ENCODE data around the gene KY. TPM values are rescaled to one million over a fixed set of nuclear protein-coding genes. Genes with fewer than 3 reads are reported as not detected.

The KY gene
- total and polyA plus RNA-seq, 2 donors (not counting 1 experiment from before 2014, with no cell fraction given): under 0.01 to 0.12 TPM

DNA sequence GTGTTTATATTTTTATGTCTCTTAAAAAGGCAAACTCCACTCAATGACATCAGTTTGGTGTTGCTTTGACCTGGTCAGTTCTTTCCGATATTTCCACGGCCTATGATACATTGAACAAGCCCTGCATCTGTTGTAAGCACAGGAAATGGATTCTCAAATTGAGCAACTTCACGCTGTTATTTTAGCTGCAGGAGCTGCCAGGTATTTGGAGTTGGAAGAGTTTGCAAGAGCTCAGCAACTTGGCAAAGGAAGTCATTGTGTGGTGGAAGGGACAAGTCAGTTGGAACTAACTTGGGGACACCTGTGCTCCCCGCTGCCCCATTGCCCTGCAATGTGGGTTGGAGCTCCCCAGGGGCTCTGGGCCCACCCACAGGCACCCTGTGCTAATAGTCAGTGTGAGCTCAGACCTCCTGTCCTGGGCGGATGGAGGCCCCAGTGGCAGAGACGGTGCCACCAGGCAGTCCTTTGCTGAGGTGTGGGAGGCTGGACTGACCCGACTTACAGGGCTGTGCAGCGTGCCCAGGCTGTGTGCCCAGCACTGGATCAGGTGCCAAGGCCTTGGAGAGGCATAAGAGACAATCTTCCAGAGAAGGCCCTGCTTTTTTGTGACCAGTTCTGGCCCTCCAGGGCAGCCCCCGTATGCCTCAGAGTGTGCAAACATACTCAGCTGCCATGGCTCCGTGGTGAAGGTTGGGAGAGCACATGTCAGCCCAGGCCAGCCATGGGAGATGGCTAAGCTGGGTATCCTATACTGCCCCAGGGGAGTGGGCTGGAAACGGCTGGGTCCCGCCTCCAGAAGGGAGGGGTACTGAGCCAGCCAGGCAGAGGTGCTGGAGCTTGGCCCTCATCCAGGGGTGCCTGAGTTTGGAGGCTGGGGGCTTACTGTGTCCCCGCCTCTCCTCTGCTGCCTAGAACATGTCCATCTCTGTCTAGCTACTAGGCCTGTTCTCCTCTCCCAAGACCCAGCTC lies 43.5 kb downstream of the KY start:
- Histone ChIP-seq H3K4me3 (replicated peaks in 1 of 4; ENCODE audit: control extremely low read depth in 1 of 4, insufficient read depth in 1 of 4, low read depth in 3 of 4, low read length in 4 of 4) (no peak overlapping the region), H3K9ac (ENCODE audit: insufficient read depth, low read length) (no peak overlapping the region), H3K4me1 (ENCODE audit: control insufficient read depth, extremely low read depth, insufficient read depth, low read length) (no peaks in the 10 kb centered on the region), H3K4me2 (ENCODE audit: extremely low read depth, insufficient read depth, low read length) (no peak overlapping the region), H3K36me3 (ENCODE audit: control insufficient read depth, insufficient read depth, low read length) (no peaks in the 10 kb centered on the region), H3K27me3 (ENCODE audit: control insufficient read depth, insufficient read depth, low read length) (peaks cover 3% of the 10 kb centered on the region), H3K79me2 (ENCODE audit: control insufficient read depth, insufficient read depth, low read length) (no peaks in the 10 kb centered on the region), H2AFZ (ENCODE audit: low read length) (no peak overlapping the region), H3K27ac (ENCODE audit: insufficient read depth, low read length) (no peak overlapping the region), H4K20me1 (ENCODE audit: control insufficient read depth, extremely low read depth, insufficient read depth, low read length) (no peaks in the 10 kb centered on the region), H3K9me3 (ENCODE audit: control insufficient read depth, insufficient read depth, low read depth, low read length) (no peaks in the 10 kb centered on the region)
- peak; percentile 23 to 27 for DNase-seq (ENCODE audit: low read depth in 2 of 2)
- TF ChIP-seq EZH2 (IDR thresholded peaks at IDR 0.05; ENCODE audit: low read length, missing control alignments): no peak
- TF ChIP-seq, protein P1, sequence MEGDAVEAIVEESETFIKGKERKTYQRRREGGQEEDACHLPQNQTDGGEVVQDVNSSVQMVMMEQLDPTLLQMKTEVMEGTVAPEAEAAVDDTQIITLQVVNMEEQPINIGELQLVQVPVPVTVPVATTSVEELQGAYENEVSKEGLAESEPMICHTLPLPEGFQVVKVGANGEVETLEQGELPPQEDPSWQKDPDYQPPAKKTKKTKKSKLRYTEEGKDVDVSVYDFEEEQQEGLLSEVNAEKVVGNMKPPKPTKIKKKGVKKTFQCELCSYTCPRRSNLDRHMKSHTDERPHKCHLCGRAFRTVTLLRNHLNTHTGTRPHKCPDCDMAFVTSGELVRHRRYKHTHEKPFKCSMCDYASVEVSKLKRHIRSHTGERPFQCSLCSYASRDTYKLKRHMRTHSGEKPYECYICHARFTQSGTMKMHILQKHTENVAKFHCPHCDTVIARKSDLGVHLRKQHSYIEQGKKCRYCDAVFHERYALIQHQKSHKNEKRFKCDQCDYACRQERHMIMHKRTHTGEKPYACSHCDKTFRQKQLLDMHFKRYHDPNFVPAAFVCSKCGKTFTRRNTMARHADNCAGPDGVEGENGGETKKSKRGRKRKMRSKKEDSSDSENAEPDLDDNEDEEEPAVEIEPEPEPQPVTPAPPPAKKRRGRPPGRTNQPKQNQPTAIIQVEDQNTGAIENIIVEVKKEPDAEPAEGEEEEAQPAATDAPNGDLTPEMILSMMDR (conservative IDR thresholded peaks at IDR 0.05 in 1 of 2, IDR thresholded peaks at IDR 0.05 in 1 of 2; ENCODE audit: low read depth in 1 of 2, low read length in 2 of 2): no peak

DNA sequence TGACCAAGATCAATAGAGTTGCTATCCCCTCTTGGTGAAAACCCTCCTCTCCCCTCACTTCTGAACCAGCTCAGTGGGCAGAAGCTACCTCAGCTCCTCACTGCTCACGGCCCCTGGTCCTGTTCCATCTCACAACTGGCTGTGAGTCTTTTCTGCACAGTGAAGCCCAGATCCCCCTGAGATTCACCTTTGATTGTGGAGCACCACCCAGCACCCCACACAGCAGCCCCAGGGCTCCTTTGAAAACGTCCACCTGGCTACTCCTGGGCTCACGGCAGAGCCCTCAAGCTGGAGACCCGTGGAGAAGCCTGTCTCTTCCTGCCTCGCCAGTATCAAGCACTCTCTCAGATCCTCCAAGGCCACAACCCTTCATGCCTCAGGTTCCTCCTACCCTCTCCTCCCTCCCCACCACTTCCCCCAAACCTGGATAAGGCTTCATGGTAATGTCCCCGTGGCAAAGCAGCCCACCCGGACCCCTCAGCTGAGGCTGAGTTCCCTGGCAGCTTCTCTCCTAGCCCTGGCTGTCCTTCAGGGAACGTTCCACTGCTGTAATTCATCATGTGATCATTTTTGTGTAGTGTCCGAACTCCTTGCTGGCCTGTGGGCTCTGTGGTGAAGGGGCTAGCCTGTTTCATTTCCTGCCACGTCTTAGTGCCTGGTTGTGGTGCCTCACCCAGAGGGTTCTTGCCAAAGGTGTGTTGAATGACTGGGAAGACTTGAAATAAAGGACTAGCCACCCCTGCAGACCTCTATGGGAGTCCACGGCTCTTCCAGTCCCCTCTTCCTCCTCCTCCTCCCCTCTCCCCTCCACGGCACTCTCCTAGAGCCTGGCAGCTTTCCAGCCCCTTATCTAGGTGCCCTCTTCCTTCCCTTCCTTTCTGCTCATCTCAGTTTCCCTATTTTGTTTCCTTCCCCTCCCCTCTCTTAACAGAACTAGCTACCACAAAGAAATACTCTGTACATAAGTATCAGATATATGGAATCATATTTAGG lies 44.5 kb downstream of the KY start:
- no peak for DNase-seq (ENCODE audit: low read depth in 2 of 2)
- H3K4me1 ChIP-seq (ENCODE audit: control insufficient read depth, extremely low read depth, insufficient read depth, low read length): no peaks in the 10 kb centered on the region
- TF ChIP-seq, protein P1 (conservative IDR thresholded peaks at IDR 0.05 in 1 of 2, IDR thresholded peaks at IDR 0.05 in 1 of 2; ENCODE audit: low read depth in 1 of 2, low read length in 2 of 2): no peak
- no peak for TF ChIP-seq EZH2 (IDR thresholded peaks at IDR 0.05; ENCODE audit: low read length, missing control alignments)
- no peaks in the 10 kb centered on the region for H4K20me1 ChIP-seq (ENCODE audit: control insufficient read depth, extremely low read depth, insufficient read depth, low read length)
- H3K27ac ChIP-seq (ENCODE audit: insufficient read depth, low read length): no peak overlapping the region
- H3K79me2 ChIP-seq (ENCODE audit: control insufficient read depth, insufficient read depth, low read length): no peaks in the 10 kb centered on the region
- H3K36me3 ChIP-seq (ENCODE audit: control insufficient read depth, insufficient read depth, low read length): no peaks in the 10 kb centered on the region
- no peak overlapping the region for H3K4me2 ChIP-seq (ENCODE audit: extremely low read depth, insufficient read depth, low read length)
- no peak overlapping the region for H3K9ac ChIP-seq (ENCODE audit: insufficient read depth, low read length)
- H3K9me3 ChIP-seq (ENCODE audit: control insufficient read depth, insufficient read depth, low read depth, low read length): no peaks in the 10 kb centered on the region
- no peak overlapping the region for H2AFZ ChIP-seq (ENCODE audit: low read length)
- no peak overlapping the region for H3K4me3 ChIP-seq (replicated peaks in 1 of 4; ENCODE audit: control extremely low read depth in 1 of 4, insufficient read depth in 1 of 4, low read depth in 3 of 4, low read length in 4 of 4)
- peaks cover 3% of the 10 kb centered on the region for H3K27me3 ChIP-seq (ENCODE audit: control insufficient read depth, insufficient read depth, low read length)

DNA sequence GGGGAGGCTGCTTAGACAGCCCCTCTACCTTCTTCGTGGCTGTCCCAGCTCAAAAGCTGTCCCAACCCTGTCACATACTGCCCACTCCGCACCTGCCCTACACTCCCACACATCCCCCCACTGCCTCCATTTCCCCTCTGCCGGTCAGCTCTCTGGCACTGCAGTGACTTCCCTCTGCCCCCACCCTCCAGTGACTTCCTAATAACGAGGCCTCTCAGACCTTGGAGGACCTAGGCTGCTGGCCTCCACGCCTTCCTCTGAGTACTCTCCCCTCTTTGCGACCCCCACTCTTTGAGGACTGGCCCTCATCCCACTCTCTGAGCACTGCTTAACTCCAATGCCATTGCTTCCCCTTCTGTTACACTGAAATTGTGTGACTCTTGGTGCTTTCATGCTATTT lies 45.3 kb downstream of the KY start:
- Histone ChIP-seq H3K4me3 (replicated peaks in 1 of 4; ENCODE audit: control extremely low read depth in 1 of 4, insufficient read depth in 1 of 4, low read depth in 3 of 4, low read length in 4 of 4) (no peak overlapping the region), H3K27me3 (ENCODE audit: control insufficient read depth, insufficient read depth, low read length) (peaks cover 3% of the 10 kb centered on the region), H2AFZ (ENCODE audit: low read length) (no peak overlapping the region), H3K9ac (ENCODE audit: insufficient read depth, low read length) (no peak overlapping the region), H3K36me3 (ENCODE audit: control insufficient read depth, insufficient read depth, low read length) (no peaks in the 10 kb centered on the region), H3K4me1 (ENCODE audit: control insufficient read depth, extremely low read depth, insufficient read depth, low read length) (no peaks in the 10 kb centered on the region), H3K79me2 (ENCODE audit: control insufficient read depth, insufficient read depth, low read length) (no peaks in the 10 kb centered on the region), H3K27ac (ENCODE audit: insufficient read depth, low read length) (no peak overlapping the region), H4K20me1 (ENCODE audit: control insufficient read depth, extremely low read depth, insufficient read depth, low read length) (no peaks in the 10 kb centered on the region), H3K9me3 (ENCODE audit: control insufficient read depth, insufficient read depth, low read depth, low read length) (no peaks in the 10 kb centered on the region), H3K4me2 (ENCODE audit: extremely low read depth, insufficient read depth, low read length) (no peak overlapping the region)
- DNase-seq (ENCODE audit: low read depth in 2 of 2): no peak
- TF ChIP-seq EZH2 (IDR thresholded peaks at IDR 0.05; ENCODE audit: low read length, missing control alignments): no peak
- TF ChIP-seq, protein P1 (conservative IDR thresholded peaks at IDR 0.05 in 1 of 2, IDR thresholded peaks at IDR 0.05 in 1 of 2; ENCODE audit: low read depth in 1 of 2, low read length in 2 of 2): no peak

Data from fibroblast of lung (primary cell).